ENCODE results near the gene TPSAB1.

GRCh38 chr16:1200014-1200627, 40.4 kb upstream of the TPSAB1 start:
- TF ChIP-seq, protein P1, sequence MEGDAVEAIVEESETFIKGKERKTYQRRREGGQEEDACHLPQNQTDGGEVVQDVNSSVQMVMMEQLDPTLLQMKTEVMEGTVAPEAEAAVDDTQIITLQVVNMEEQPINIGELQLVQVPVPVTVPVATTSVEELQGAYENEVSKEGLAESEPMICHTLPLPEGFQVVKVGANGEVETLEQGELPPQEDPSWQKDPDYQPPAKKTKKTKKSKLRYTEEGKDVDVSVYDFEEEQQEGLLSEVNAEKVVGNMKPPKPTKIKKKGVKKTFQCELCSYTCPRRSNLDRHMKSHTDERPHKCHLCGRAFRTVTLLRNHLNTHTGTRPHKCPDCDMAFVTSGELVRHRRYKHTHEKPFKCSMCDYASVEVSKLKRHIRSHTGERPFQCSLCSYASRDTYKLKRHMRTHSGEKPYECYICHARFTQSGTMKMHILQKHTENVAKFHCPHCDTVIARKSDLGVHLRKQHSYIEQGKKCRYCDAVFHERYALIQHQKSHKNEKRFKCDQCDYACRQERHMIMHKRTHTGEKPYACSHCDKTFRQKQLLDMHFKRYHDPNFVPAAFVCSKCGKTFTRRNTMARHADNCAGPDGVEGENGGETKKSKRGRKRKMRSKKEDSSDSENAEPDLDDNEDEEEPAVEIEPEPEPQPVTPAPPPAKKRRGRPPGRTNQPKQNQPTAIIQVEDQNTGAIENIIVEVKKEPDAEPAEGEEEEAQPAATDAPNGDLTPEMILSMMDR (IDR thresholded peaks at IDR 0.05): no peak
- TF ChIP-seq POLR2A (IDR thresholded peaks at IDR 0.05) (no peak), EP300 (IDR thresholded peaks at IDR 0.05) (no peak)

Data from ovary (tissue), 3 donors.